Measurements from ENCODE around the gene STEEP1. TPM values are rescaled to one million over a fixed set of nuclear protein-coding genes. Genes with fewer than 3 reads are reported as not detected.

The STEEP1 gene
- total RNA-seq, 1 experiment from 2014 or later = 28.2 TPM

GRCh38 chrX:119539872-119540271 is 25.3 kb downstream of the STEEP1 start:
- Histone ChIP-seq H3K4me2 (ENCODE audit: low read length) (no peak overlapping the region), H3K79me2 (ENCODE audit: insufficient read depth, low read length) (no peaks in the 10 kb centered on the region), H3K4me3 (replicated peaks in 1 of 2; ENCODE audit: low read depth in 1 of 2, low read length in 2 of 2) (no peak overlapping the region), H3K9ac (ENCODE audit: low read length) (no peak overlapping the region), H3K27me3 (ENCODE audit: insufficient read depth, low read length) (no peaks in the 10 kb centered on the region), H3K9me2 (ENCODE audit: insufficient read depth) (no peaks in the 10 kb centered on the region), H4K20me1 (ENCODE audit: insufficient read depth) (no peaks in the 10 kb centered on the region), H2AFZ (ENCODE audit: low read depth, low read length, poor library complexity, severe bottlenecking) (no peak overlapping the region), H3K27ac (ENCODE audit: low read depth, low read length) (no peak overlapping the region), H3K9me3 (ENCODE audit: control insufficient read depth in 1 of 2, insufficient read depth in 1 of 2, low read depth in 1 of 2, low read length in 2 of 2) (no peaks in the 10 kb centered on the region), H3K4me1 (ENCODE audit: control insufficient read depth in 1 of 2, insufficient read depth in 2 of 2, low read length in 2 of 2) (peaks cover 0 to 2% of the 10 kb centered on the region in 2 experiments; a peak in 2 of 4 replicates), H3K36me3 (ENCODE audit: control insufficient read depth in 1 of 2, insufficient read depth in 2 of 2, low read length in 2 of 2) (no peaks in the 10 kb centered on the region)
- DNase-seq (ENCODE audit: low read depth, low spot score) (no peak), ATAC-seq (no peak)
- intact Hi-C loops (cut with micrococcal nuclease) = no loop called here
- RAD21 ChIA-PET (ENCODE audit: low non-redundant PET in 1 of 2, low total read pairs in 2 of 2, uncharacterized antibody in 2 of 2, unreplicated experiment in 2 of 2) = no interaction called here
- POLR2A ChIA-PET = no interaction called here
- BruUV-seq (replicated peaks) = no TSS peak
- TF ChIP-seq EZH2phosphoT487 (IDR thresholded peaks at IDR 0.05; ENCODE audit: borderline replicate concordance) = no peak
- peak in 1 of 3 experiments; percentile 33; a peak in 2 of 6 replicates for TF ChIP-seq CTCF (IDR thresholded peaks at IDR 0.05 in 2 of 3, conservative IDR thresholded peaks at IDR 0.05 in 1 of 3; ENCODE audit: borderline replicate concordance in 1 of 3, insufficient read depth in 1 of 3, low read depth in 2 of 3, low read length in 2 of 3)
- CTCF ChIA-PET = no interaction called here

GRCh38 chrX:119537487-119537886 is 27.7 kb downstream of the STEEP1 start:
- DNase-seq (ENCODE audit: low read depth, low spot score) (no peak), ATAC-seq (no peak)
- no peaks in the 10 kb centered on the region for H3K27me3 ChIP-seq (ENCODE audit: insufficient read depth, low read length)
- no peak overlapping the region for H2AFZ ChIP-seq (ENCODE audit: low read depth, low read length, poor library complexity, severe bottlenecking)
- H3K4me2 ChIP-seq (ENCODE audit: low read length) = no peak overlapping the region
- BruUV-seq (replicated peaks) = no TSS peak
- H3K79me2 ChIP-seq (ENCODE audit: insufficient read depth, low read length) = no peaks in the 10 kb centered on the region
- no peaks in the 10 kb centered on the region for H3K9me2 ChIP-seq (ENCODE audit: insufficient read depth)
- H3K9ac ChIP-seq (ENCODE audit: low read length) = no peak overlapping the region
- CTCF ChIA-PET = no interaction called here
- RAD21 ChIA-PET (ENCODE audit: low non-redundant PET in 1 of 2, low total read pairs in 2 of 2, uncharacterized antibody in 2 of 2, unreplicated experiment in 2 of 2) = no interaction called here
- no peak for TF ChIP-seq ZNF274 (IDR thresholded peaks at IDR 0.05; ENCODE audit: low read depth, low read length)
- TF ChIP-seq EZH2 (IDR thresholded peaks at IDR 0.05) = no peak
- TF ChIP-seq TCF7L2 (IDR thresholded peaks at IDR 0.05; ENCODE audit: borderline replicate concordance, extremely low read depth, insufficient read depth, insufficient read length) = no peak
- TF ChIP-seq SP1 (IDR thresholded peaks at IDR 0.05; ENCODE audit: low read depth) = no peak
- TF ChIP-seq EGR1 (IDR thresholded peaks at IDR 0.05; ENCODE audit: low read depth) = no peak
- no peak for TF ChIP-seq CBX3 (IDR thresholded peaks at IDR 0.05; ENCODE audit: low read depth)
- TF ChIP-seq REST (IDR thresholded peaks at IDR 0.05; ENCODE audit: low read depth) = no peak
- no peak for TF ChIP-seq SRF (IDR thresholded peaks at IDR 0.05; ENCODE audit: low read depth)
- no peak for TF ChIP-seq ELF1 (IDR thresholded peaks at IDR 0.05; ENCODE audit: borderline replicate concordance, low read depth)
- no peak for TF ChIP-seq POLR2AphosphoS5 (IDR thresholded peaks at IDR 0.05; ENCODE audit: low read depth, low read length)
- no peak for TF ChIP-seq YY1 (IDR thresholded peaks at IDR 0.05; ENCODE audit: extremely low read depth, insufficient replicate concordance, low read depth, low read length)
- intact Hi-C loops (cut with micrococcal nuclease) = no loop called here
- no peak overlapping the region for H3K27ac ChIP-seq (ENCODE audit: low read depth, low read length)
- POLR2A ChIA-PET = no interaction called here
- H3K9me3 ChIP-seq (ENCODE audit: control insufficient read depth in 1 of 2, insufficient read depth in 1 of 2, low read depth in 1 of 2, low read length in 2 of 2) = no peaks in the 10 kb centered on the region
- H3K36me3 ChIP-seq (ENCODE audit: control insufficient read depth in 1 of 2, insufficient read depth in 2 of 2, low read length in 2 of 2) = no peaks in the 10 kb centered on the region
- no peak overlapping the region for H3K4me3 ChIP-seq (replicated peaks in 1 of 2; ENCODE audit: low read depth in 1 of 2, low read length in 2 of 2)
- peaks cover 0 to 2% of the 10 kb centered on the region in 2 experiments; a peak in 2 of 4 replicates for H3K4me1 ChIP-seq (ENCODE audit: control insufficient read depth in 1 of 2, insufficient read depth in 2 of 2, low read length in 2 of 2)
- H4K20me1 ChIP-seq (ENCODE audit: insufficient read depth) = no peaks in the 10 kb centered on the region
